SU-DHL-6 (cell line): Measurements from ENCODE around the gene DNAJB8.

Experiments used
- EZH2phosphoT487 ChIP-seq: fragments of 200-600 bp; sonication (generic), shearing (Covaris generic); conservative IDR thresholded peaks from 2 replicates; pipeline ENCODE4 v1.6.1; 2018; ENCODE audit warnings: mild to moderate bottlenecking, antibody characterized with exemption, low read length, moderate library complexity, mixed read lengths
- TF ChIP-seq, protein P1 (sequence below): fragments of 200-600 bp; sonication (generic); IDR thresholded peaks from one replicate; pipeline ENCODE4 v1.5.1; 2017; ENCODE audit warnings: antibody characterized with exemption, mild to moderate bottlenecking, low read length, moderate library complexity; ENCODE audit not compliant: insufficient read depth, poor library complexity, severe bottlenecking

- TF ChIP-seq, protein P1, sequence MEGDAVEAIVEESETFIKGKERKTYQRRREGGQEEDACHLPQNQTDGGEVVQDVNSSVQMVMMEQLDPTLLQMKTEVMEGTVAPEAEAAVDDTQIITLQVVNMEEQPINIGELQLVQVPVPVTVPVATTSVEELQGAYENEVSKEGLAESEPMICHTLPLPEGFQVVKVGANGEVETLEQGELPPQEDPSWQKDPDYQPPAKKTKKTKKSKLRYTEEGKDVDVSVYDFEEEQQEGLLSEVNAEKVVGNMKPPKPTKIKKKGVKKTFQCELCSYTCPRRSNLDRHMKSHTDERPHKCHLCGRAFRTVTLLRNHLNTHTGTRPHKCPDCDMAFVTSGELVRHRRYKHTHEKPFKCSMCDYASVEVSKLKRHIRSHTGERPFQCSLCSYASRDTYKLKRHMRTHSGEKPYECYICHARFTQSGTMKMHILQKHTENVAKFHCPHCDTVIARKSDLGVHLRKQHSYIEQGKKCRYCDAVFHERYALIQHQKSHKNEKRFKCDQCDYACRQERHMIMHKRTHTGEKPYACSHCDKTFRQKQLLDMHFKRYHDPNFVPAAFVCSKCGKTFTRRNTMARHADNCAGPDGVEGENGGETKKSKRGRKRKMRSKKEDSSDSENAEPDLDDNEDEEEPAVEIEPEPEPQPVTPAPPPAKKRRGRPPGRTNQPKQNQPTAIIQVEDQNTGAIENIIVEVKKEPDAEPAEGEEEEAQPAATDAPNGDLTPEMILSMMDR: no peak
- no peak for TF ChIP-seq EZH2phosphoT487
Measured at GRCh38 chr3:128468791-128469527, 2.3 kb upstream of the DNAJB8 start.
